ENCODE data around the gene ARHGAP10.
A peak's percentile ranks its signal among the peaks of the same experiment; 100 is the strongest.
"Not testable (repeated sequence)": the region's sequence is repeated elsewhere in the genome, so short reads cannot be mapped to it uniquely, and the experiment has no call there.

ARHGAP10 gene

GRCh38 chr4:147860960-147861359 lies 129.1 kb downstream of the ARHGAP10 start:
- DNase-seq = no peak

- DNase-seq = no peak
These were observed 130.3 kb downstream of the ARHGAP10 start for GRCh38 chr4:147862043-147862692.

DNA sequence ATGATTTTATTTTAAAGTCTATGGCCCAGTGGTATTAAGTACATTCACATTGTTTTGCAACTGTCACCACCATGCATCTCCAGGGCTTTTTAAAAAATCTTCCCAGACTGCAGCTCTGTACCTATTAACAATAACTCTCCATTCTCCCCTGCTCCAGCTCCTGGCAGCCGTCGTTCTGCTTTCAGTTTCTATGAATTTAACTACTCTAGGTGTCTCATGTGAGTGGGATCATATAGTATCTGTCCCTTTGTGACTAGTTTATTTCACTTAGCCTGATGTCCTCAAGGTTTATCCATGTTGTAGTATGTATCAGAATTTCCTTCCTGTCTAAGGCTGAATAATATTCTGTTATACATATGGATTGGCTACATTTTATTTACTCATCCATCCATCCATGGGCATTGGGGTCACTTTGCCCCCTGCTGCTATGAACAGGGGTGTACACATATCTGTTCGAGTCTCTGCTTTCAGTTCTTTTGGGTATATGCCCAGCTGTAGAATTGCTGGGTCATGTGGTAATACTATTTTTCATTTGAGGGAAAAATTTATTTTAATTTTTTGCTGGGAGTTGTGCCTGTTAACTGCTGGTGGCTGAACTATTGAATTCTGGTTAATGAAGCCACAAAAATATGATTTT lies 131.3 kb downstream of the ARHGAP10 start:
- DNase-seq = no peak

DNA sequence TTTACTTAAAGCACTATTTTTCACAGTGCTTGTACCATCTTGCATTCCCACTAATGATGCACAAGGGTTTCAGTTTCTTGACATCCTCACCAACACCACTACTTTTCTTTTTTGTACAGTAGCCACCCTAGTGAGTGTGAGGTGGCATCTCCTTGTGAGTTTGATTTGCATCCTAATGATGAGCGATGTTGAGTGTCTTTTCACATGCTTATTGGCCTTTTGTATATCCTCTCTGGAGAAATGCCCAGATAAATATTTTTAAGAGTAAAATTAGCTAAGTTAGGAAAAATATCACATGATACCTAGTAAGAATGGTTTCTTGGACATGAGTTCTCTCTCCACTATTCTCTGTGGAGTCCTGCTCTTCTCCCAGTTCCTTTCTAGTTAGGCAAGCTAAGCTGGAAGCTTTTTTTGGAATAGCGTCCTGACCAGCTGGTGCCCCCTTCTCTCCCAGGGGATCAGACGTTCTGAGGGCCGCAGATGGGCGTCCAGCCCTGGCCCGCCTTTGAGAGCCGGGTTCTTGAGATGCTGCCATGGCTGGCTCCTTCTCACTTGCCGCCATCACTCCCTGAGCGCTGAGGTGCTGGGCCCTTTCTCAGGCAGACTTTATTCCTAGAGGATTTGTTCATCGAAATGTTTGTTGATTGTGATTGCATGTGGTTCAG lies 132.1 kb downstream of the ARHGAP10 start:
- DNase-seq = no peak

DNA sequence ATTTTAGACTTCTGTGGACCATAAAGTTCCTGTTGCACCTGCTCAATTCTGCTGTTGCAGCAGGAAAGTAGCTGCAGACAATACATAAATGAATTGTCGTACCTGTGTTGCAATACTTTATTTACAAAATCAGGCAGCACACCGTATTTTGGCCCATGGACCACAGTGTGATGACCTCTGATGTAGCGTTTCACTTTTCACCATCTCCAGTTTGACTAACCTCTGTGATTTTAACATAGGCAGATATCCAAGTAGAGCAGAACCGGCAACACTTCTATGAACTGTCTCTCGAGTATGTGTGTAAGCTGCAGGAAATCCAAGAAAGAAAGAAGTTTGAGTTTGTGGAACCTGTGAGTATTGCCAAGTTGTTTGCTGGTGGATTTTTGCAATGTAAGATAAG lies 132.7 kb downstream of the ARHGAP10 start:
- no peak for DNase-seq

GRCh38 chr4:147865926-147866325 lies 134.0 kb downstream of the ARHGAP10 start:
- DNase-seq = no peak

DNA sequence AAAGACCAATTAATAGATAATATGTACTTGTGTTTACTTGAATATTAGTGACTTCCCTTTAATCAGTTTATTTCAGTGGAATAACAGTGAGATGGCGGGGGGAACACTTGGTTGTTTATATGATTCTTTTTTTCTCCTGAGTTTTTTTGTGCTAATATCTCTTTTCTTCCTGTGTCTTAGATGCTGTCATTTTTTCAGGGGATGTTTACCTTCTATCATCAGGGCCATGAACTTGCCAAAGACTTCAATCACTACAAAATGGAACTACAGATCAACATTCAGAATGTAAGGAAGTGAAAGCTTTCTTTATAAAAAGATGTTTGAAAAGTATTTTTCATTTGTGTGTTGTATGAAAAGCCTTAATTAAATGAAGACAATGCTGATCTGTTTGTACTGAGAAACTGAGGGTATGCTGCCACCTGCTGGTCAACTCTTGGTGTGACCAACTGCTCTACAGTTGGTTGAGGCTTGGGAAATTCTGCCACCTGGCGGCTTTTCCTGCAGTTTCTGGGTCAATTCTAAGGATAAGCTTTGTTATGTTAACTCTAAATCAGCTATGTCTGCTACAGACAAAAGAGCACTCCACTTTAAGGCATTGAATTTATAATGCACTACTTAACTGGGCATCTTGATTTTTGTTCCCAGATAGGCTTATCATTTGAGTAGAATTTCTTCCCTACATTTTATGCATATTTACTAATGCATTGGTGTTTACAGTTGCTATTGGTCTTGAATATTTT lies 134.8 kb downstream of the ARHGAP10 start:
- peak; percentile 80 for DNase-seq

GRCh38 chr4:147874109-147874508 lies 142.2 kb downstream of the ARHGAP10 start:
- DNase-seq = no peak

DNA sequence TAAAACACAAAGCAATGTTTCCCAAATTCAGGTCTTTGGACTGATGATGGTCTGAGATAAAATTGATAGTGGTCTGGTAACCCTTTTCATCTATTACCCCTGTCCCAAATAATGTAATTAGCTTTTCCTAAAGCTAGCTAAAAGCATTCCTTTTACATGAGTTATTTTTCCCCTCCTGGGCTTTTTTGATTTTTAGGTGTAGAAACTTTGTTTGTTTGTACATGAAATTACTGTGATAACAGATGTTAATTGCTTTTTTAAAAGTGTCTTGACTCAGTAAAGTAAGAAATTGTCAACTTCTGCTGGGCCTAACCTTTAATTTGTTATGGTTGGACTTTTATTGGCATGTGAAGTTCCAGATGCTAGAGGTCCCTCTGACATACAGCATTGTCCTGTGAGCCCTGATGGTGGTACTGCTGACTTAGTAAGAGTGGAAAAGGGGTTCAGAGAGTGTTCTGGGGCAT lies 145.5 kb downstream of the ARHGAP10 start:
- no peak for DNase-seq

DNA sequence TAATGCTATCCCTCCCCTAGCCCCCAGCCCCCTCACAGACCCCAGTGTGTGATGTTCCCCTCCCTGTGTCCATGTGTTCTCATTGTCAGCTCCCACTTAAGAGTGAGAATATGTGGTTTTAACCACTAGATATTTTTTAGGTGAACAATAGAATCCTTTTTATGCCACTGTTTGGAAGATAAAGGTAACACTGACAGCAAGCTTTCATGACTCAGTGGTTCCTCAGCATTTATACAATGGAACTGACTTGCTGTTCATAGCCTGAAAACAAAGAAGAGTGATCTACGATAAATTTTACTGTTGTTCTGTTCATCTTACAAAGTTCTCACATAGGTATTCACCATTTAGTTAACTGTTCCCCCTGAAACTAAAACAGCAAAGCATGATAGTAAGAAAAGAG lies 147.8 kb downstream of the ARHGAP10 start:
- no peak for DNase-seq

- no peak for DNase-seq
These were observed 148.6 kb downstream of the ARHGAP10 start for GRCh38 chr4:147880511-147880910.

DNA sequence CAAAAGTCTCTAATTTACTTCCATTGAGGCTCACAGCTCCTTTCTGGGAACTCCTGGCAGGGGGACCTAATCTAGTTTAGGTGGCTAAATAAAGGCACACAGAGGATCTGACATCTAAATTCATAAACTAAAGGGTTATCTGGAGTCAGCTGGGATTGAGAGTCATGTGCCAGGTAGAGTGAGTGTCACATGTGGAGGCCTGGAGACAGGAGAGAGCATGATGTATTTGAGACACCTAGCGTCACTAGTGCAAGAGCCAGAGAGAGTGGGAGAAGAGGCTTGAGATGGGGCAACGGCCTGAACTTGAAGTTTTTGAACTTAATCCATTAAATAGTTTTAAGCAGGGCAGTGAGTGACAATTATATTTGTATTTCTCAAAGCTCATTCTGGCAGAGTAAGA lies 152.6 kb downstream of the ARHGAP10 start:
- no peak for DNase-seq

- DNase-seq = not testable (repeated sequence)
These were observed 153.3 kb downstream of the ARHGAP10 start for GRCh38 chr4:147885216-147885615.

GRCh38 chr4:147891476-147892115 lies 159.7 kb downstream of the ARHGAP10 start:
- no peak for DNase-seq

DNA sequence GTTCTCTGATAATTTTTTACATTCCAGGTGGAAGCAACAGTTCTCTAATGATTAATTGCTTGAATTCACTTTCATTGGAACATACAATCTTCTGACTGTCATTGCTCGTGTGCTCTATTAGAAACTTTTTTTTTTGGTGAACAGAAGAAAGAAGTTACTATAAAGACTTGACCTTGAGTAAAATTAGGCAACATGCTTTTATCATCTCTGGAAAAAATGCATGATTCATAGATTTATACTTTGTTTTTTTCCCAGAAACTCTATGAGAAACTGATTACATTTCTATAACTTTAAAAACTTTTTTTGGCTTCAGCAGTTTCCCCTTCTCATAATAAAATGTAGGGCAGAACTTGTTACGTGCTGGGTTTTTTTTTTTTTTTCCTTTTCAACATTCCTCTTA lies 167.6 kb downstream of the ARHGAP10 start:
- no peak for DNase-seq

- DNase-seq = no peak
These were observed 169.5 kb downstream of the ARHGAP10 start for GRCh38 chr4:147901388-147901787.

DNA sequence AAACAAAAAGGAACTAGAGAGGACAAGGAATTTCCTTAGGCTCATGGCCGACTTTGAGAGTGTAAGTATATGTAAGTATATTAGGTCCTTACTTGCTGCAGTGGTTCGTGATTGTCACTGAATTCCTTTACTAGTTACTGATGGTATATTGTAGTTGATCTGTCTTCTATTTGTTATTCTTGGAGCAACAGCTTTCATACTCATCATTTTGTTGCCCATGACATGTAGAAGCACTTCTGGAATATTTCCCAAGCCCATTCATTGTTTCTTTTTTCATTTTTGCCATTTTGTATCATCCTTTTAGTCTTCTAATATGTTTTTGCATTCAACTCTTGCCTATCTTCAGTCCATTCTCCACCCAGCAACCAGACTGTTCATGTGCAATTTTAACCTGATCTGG lies 170.0 kb downstream of the ARHGAP10 start:
- no peak for DNase-seq

DNA sequence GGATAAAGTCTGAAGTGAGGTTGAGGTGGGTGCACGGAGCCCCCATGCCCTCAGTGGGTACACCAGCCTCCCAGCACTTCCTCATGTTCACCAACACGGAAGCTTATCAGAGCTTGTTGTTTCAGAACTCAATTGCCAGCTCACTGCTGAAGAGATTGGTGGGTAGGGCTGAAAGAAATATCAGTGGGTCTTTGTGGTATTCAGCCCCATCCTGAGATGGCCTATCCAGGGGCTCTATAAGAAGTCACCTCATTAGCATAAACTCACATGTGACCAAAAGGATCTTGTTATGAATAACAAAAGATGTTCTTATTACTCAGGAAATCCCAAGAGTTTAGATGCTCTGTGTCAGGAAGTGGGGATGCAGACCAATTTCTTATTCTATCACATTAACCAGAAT lies 177.3 kb downstream of the ARHGAP10 start:
- no peak for DNase-seq

DNA sequence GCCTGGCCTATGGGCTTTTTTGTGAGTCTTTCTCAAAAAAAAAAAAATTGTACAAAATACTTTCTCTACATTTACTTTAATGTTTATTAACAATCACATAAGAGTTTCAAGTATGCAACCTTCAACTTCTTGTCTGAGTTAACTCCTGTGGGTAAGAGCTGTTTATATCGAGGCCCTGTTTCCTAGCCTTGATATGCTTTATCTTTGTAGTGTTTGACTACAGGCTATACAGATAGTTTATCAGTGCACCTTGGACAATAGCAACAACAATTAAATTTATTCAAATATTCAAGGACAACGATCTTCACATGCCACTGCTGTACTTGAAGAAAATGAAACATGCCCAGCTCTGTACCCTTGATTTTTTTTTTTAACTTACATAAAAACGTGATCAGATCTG lies 178.4 kb downstream of the ARHGAP10 start:
- DNase-seq = no peak

- DNase-seq = not testable (repeated sequence)
These were observed 180.2 kb downstream of the ARHGAP10 start for GRCh38 chr4:147912106-147912505.

- no peak for DNase-seq
These were observed 181.2 kb downstream of the ARHGAP10 start for GRCh38 chr4:147913137-147913536.

DNA sequence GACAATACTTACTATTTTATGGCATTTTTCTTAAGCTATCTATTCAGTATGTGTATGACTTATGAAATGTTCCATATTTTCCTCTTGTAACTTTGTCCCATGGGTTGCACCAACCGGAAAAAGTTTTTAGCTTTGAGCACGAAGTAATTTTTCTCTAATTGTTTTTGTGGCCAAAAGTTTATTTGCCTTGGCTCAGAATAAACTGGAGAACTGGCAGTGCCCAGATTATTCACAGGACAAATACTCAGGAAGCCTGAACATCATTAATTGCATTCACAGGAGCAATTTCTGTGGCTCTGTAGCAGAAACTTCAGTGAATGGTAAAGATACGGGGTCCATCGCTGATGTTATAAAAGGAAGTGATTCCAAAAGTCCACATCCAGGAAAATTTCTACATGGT lies 184.5 kb downstream of the ARHGAP10 start:
- DNase-seq = no peak

GRCh38 chr4:147923381-147923780 lies 191.5 kb downstream of the ARHGAP10 start:
- no peak for DNase-seq

Data from central memory CD4-positive, alpha-beta T cell (primary cell).